Neural progenitor cell (in vitro differentiated cells): ENCODE measurements around the gene SSX5.

Source experiments
- EZH2 ChIP-seq: fragments of 200-600 bp; sonication (generic); IDR thresholded peaks from 2 replicates; pipeline ENCODE4 v1.6.1; 2017; ENCODE audit warnings: antibody characterized with exemption, mild to moderate bottlenecking, moderate library complexity
- TF ChIP-seq, protein P1 (sequence below): fragments of 200-600 bp; sonication (generic); IDR thresholded peaks from 2 replicates; pipeline ENCODE4 v1.5.1; 2017; ENCODE audit warnings: antibody characterized with exemption, mild to moderate bottlenecking

DNA sequence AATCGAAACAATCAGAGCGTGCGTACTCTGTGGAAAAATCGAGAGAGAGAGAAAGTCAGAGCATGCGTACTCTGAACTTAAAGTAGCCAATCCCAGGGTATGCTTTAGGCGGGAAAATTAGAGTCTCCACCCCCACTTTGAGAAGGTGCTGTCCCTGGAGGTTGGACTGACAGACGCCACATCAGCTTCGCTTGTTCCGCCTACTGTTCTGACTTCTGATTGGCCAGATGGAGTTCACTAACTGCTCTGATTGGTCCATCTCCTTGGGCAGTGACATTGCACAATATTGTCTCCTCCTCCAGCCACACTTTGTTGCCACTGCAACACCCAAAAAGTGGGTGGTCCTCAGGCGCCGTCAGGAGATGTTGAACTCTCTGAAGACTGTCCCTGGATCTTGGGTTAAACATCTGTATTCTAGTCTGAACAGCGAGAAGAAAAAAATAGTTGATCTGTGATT, at the start of gene SSX5:
- TF ChIP-seq, protein P1, sequence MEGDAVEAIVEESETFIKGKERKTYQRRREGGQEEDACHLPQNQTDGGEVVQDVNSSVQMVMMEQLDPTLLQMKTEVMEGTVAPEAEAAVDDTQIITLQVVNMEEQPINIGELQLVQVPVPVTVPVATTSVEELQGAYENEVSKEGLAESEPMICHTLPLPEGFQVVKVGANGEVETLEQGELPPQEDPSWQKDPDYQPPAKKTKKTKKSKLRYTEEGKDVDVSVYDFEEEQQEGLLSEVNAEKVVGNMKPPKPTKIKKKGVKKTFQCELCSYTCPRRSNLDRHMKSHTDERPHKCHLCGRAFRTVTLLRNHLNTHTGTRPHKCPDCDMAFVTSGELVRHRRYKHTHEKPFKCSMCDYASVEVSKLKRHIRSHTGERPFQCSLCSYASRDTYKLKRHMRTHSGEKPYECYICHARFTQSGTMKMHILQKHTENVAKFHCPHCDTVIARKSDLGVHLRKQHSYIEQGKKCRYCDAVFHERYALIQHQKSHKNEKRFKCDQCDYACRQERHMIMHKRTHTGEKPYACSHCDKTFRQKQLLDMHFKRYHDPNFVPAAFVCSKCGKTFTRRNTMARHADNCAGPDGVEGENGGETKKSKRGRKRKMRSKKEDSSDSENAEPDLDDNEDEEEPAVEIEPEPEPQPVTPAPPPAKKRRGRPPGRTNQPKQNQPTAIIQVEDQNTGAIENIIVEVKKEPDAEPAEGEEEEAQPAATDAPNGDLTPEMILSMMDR: no peak
- TF ChIP-seq EZH2: no peak
